Stimulated activated CD4-positive, alpha-beta T cell treated with anti-CD3 and anti-CD28 coated beads, Interleukin-12 subunit alpha, Interleukin-12 subunit beta, amount 100 ng/mL, for 4 hours (primary cell): Measurements from ENCODE around the gene RAB33A.
"Not testable (repeated sequence)": the region's sequence is repeated elsewhere in the genome, so short reads cannot be mapped to it uniquely, and the experiment has no call there.

Experiments
- DNase-seq: peaks from one replicate; pipeline ENCODE4 v3.0.0-alpha.2; 2020

The RAB33A gene

GRCh38 chrX:130173190-130173895 lies 1.6 kb downstream of the RAB33A start:
- DNase-seq, result peak; percentile 3

- DNase-seq, result no peak
Observed at GRCh38 chrX:130174045-130174704, 2.4 kb downstream of the RAB33A start.

GRCh38 chrX:130174937-130175336 lies 3.2 kb downstream of the RAB33A start:
- DNase-seq, result no peak

- no peak for DNase-seq
Observed at GRCh38 chrX:130176354-130176776, 4.6 kb downstream of the RAB33A start.

GRCh38 chrX:130176942-130177341 lies 5.2 kb downstream of the RAB33A start:
- DNase-seq, result no peak

GRCh38 chrX:130179170-130179569 lies 7.4 kb downstream of the RAB33A start:
- no peak for DNase-seq

GRCh38 chrX:130179579-130180215 lies 7.9 kb downstream of the RAB33A start:
- no peak for DNase-seq

GRCh38 chrX:130184168-130184567 lies 12.4 kb downstream of the RAB33A start:
- no peak for DNase-seq

GRCh38 chrX:130184857-130185256 lies 13.1 kb downstream of the RAB33A start:
- DNase-seq, result no peak

GRCh38 chrX:130186651-130187050 lies 14.9 kb downstream of the RAB33A start:
- no peak for DNase-seq

- DNase-seq, result no peak
Observed at GRCh38 chrX:130190801-130191200, 19.0 kb downstream of the RAB33A start.

GRCh38 chrX:130196466-130196865 lies 24.7 kb downstream of the RAB33A start:
- no peak for DNase-seq

- no peak for DNase-seq
Observed at GRCh38 chrX:130197464-130197863, 25.7 kb downstream of the RAB33A start.

- no peak for DNase-seq
Observed at GRCh38 chrX:130204647-130205046, 32.9 kb downstream of the RAB33A start.

GRCh38 chrX:130211415-130212186 lies 39.8 kb downstream of the RAB33A start:
- no peak for DNase-seq

GRCh38 chrX:130212371-130212770 lies 40.6 kb downstream of the RAB33A start:
- no peak for DNase-seq

GRCh38 chrX:130213376-130213775 lies 41.6 kb downstream of the RAB33A start:
- DNase-seq, result no peak

- no peak for DNase-seq
Observed at GRCh38 chrX:130216320-130216719, 44.6 kb downstream of the RAB33A start.

GRCh38 chrX:130224810-130225209 lies 53.0 kb downstream of the RAB33A start:
- DNase-seq, result no peak

- DNase-seq, result no peak
Observed at GRCh38 chrX:130228871-130229270, 57.1 kb downstream of the RAB33A start.

GRCh38 chrX:130231184-130231583 lies 59.4 kb downstream of the RAB33A start:
- DNase-seq, result not testable (repeated sequence)
